IMR-90 (cell line): ENCODE results near the gene MYEOV. TPM values are rescaled to one million over a fixed set of nuclear protein-coding genes. Genes with fewer than 3 reads are reported as not detected.

Source experiments
- ATAC-seq: fragments of 200-7000 bp; cut with Tn5 transposase; 2 replicates; pipeline ENCODE4 v1.9.1; 2020; ENCODE audit warnings: low read depth, mild to moderate bottlenecking, moderate library complexity
- BruUV-seq: library from RNA; stranded (reverse); fragments of 400-500 nt; replicated peaks from 2 replicates; lab custom pipeline; 2021; lab: Mats Ljungman, UMichigan
- CTCF ChIA-PET: fragments of 300-600 bp; formaldehyde crosslinking; extraction: SDS; loops from one replicate; lab custom pipeline; 2021; ENCODE audit warnings: antibody characterized with exemption; lab: Yijun Ruan, JAX
- POLR2A ChIA-PET: fragments of 300-600 bp; sonication (Branson Sonifier 250); formaldehyde crosslinking; loops from one replicate; lab custom pipeline; 2022; ENCODE audit warnings: antibody characterized with exemption; ENCODE audit not compliant: unreplicated experiment; lab: Charles Lee
- DNase-seq: peaks from one replicate; pipeline ENCODE4 v3.0.0; 2013
- H2AFZ ChIP-seq: replicated peaks from 2 replicates; pipeline ENCODE3; 2013; ENCODE audit warnings: low read length, mild to moderate bottlenecking; ENCODE audit not compliant: poor library complexity
- H2AK5ac ChIP-seq: 2 replicates; pipeline ENCODE4 v1.6.1; 2013; ENCODE audit warnings: low read depth, low read length, inconsistent platforms
- H2AK9ac ChIP-seq: replicated peaks from 2 replicates; pipeline ENCODE3; 2013; ENCODE audit warnings: mild to moderate bottlenecking, low read depth, low read length, moderate library complexity; ENCODE audit not compliant: poor library complexity
- H2BK120ac ChIP-seq: 2 replicates; pipeline ENCODE4 v1.6.1; 2013; ENCODE audit warnings: low read depth, low read length, inconsistent platforms
- H2BK15ac ChIP-seq: 3 replicates; pipeline ENCODE4 v1.6.1; 2013; ENCODE audit warnings: low read depth, low read length, inconsistent platforms
- H2BK20ac ChIP-seq: 2 replicates; pipeline ENCODE4 v1.6.1; 2013; ENCODE audit warnings: low read depth, mild to moderate bottlenecking, inconsistent platforms, low read length, moderate library complexity
- H2BK5ac ChIP-seq: 2 replicates; pipeline ENCODE4 v1.6.1; 2013; ENCODE audit warnings: mild to moderate bottlenecking, low read depth, low read length, inconsistent platforms; ENCODE audit not compliant: poor library complexity, severe bottlenecking
- H3K14ac ChIP-seq: replicated peaks from 2 replicates; pipeline ENCODE4 v1.6.1; 2013; ENCODE audit warnings: low read depth, low read length, inconsistent platforms
- H3K18ac ChIP-seq: 2 replicates; pipeline ENCODE4 v1.6.1; 2013; ENCODE audit warnings: low read depth, low read length, control low read depth
- H3K23ac ChIP-seq: 2 replicates; pipeline ENCODE4 v1.6.1; 2013; ENCODE audit warnings: low read depth, low read length, inconsistent platforms
- H3K27ac ChIP-seq: 2 replicates; pipeline ENCODE4 v1.5.1; 2013; ENCODE audit warnings: mild to moderate bottlenecking, control low read depth, low read length; ENCODE audit not compliant: insufficient read depth
- H3K27me3 ChIP-seq: 2 replicates; pipeline ENCODE4 v1.6.1; 2013; ENCODE audit warnings: low read length; ENCODE audit not compliant: control insufficient read depth, insufficient read depth
- H3K36me3 ChIP-seq: 2 replicates; pipeline ENCODE4 v1.6.1; 2013; ENCODE audit warnings: low read length, mixed read lengths; ENCODE audit not compliant: control insufficient read depth, insufficient read depth
- H3K4ac ChIP-seq: 2 replicates; pipeline ENCODE4 v1.6.1; 2013; ENCODE audit warnings: low read depth, low read length, inconsistent platforms
- H3K4me1 ChIP-seq: 2 replicates; pipeline ENCODE4 v1.6.1; 2013; ENCODE audit warnings: low read length, mixed read lengths; ENCODE audit not compliant: control insufficient read depth, insufficient read depth
- H3K4me2 ChIP-seq: 2 replicates; pipeline ENCODE4 v1.6.1; 2013; ENCODE audit warnings: low read depth, mild to moderate bottlenecking, control low read depth, low read length, moderate library complexity
- H3K4me3 ChIP-seq: 2 replicates; pipeline ENCODE4 v1.5.1; 2013; ENCODE audit warnings: low read depth, mild to moderate bottlenecking, control low read depth, low read length, moderate library complexity; ENCODE audit not compliant: insufficient read depth
- H3K56ac ChIP-seq: 2 replicates; pipeline ENCODE4 v1.6.1; 2013; ENCODE audit warnings: low read length, inconsistent platforms; ENCODE audit not compliant: insufficient read depth; ENCODE audit errors: extremely low read depth
- H3K79me1 ChIP-seq, 2 experiments: 2 replicates each; pipeline ENCODE4 v1.6.1; 2013; ENCODE audit warnings: low read length in 2 of 2, inconsistent platforms in 1 of 2, low read depth in 1 of 2
- H3K9ac ChIP-seq: 2 replicates; pipeline ENCODE4 v1.6.1; 2013; ENCODE audit warnings: low read depth, low read length, control low read depth
- H3K9me1 ChIP-seq: 2 replicates; pipeline ENCODE4 v1.6.1; 2013; ENCODE audit warnings: low read length, inconsistent platforms; ENCODE audit not compliant: insufficient read depth
- H3K9me3 ChIP-seq: 2 replicates; pipeline ENCODE4 v1.6.1; 2013; ENCODE audit warnings: low read length; ENCODE audit not compliant: control insufficient read depth, insufficient read depth
- H4K20me1 ChIP-seq: 2 replicates; pipeline ENCODE4 v1.6.1; 2013; ENCODE audit warnings: low read length, inconsistent platforms; ENCODE audit not compliant: insufficient read depth
- H4K5ac ChIP-seq: 2 replicates; pipeline ENCODE4 v1.6.1; 2013; ENCODE audit warnings: mild to moderate bottlenecking, low read depth, low read length, control low read depth
- H4K8ac ChIP-seq, 2 experiments: 2 replicates each; pipeline ENCODE4 v1.6.1; 2013; ENCODE audit warnings: low read depth in 2 of 2, low read length in 2 of 2, control low read depth in 1 of 2, inconsistent platforms in 1 of 2
- H4K91ac ChIP-seq: 2 replicates; pipeline ENCODE4 v1.6.1; 2013; ENCODE audit warnings: low read depth, low read length, inconsistent platforms; ENCODE audit not compliant: insufficient read depth
- BHLHE40 ChIP-seq: fragments of 150-350 bp; IDR thresholded peaks from 2 replicates; pipeline ENCODE4 v1.6.1; 2016; ENCODE audit warnings: mild to moderate bottlenecking, low read depth, low read length
- CEBPB ChIP-seq: IDR thresholded peaks from 2 replicates; pipeline ENCODE4 v1.6.1; 2012; ENCODE audit warnings: low read depth, low read length, improper control_type of control experiment
- CHD1 ChIP-seq: IDR thresholded peaks from 2 replicates; pipeline ENCODE4 v1.6.1; 2012; ENCODE audit warnings: low read depth, low read length, improper control_type of control experiment
- ELK1 ChIP-seq: fragments of 150-350 bp; IDR thresholded peaks from 2 replicates; pipeline ENCODE4 v1.6.1; 2016; ENCODE audit warnings: low read depth, mild to moderate bottlenecking, low read length, moderate library complexity, borderline replicate concordance
- FOS ChIP-seq: fragments of 150-350 bp; IDR thresholded peaks from 2 replicates; pipeline ENCODE4 v1.6.1; 2016; ENCODE audit warnings: low read depth, low read length
- MAFK ChIP-seq: IDR thresholded peaks from 2 replicates; pipeline ENCODE4 v1.6.1; 2012; ENCODE audit warnings: low read depth, low read length, improper control_type of control experiment
- MAZ ChIP-seq: IDR thresholded peaks from 2 replicates; pipeline ENCODE4 v1.6.1; 2012; ENCODE audit warnings: low read depth, mild to moderate bottlenecking, low read length, improper control_type of control experiment, moderate library complexity, borderline replicate concordance
- NFE2L2 ChIP-seq: fragments of 150-350 bp; IDR thresholded peaks from 2 replicates; pipeline ENCODE4 v1.6.1; 2016; ENCODE audit warnings: low read depth, mild to moderate bottlenecking, low read length
- POLR2A ChIP-seq: IDR thresholded peaks from 2 replicates; pipeline ENCODE4 v1.6.1; 2012; ENCODE audit warnings: mild to moderate bottlenecking, low read depth, low read length
- RAD21 ChIP-seq: IDR thresholded peaks from 2 replicates; pipeline ENCODE4 v1.6.1; 2012; ENCODE audit warnings: low read length, improper control_type of control experiment
- RCOR1 ChIP-seq: IDR thresholded peaks from 2 replicates; pipeline ENCODE4 v1.6.1; 2012; ENCODE audit warnings: mild to moderate bottlenecking, low read length, improper control_type of control experiment; ENCODE audit not compliant: insufficient replicate concordance
- RFX5 ChIP-seq: IDR thresholded peaks from 2 replicates; pipeline ENCODE4 v1.8.0; 2012; ENCODE audit warnings: low read depth, mild to moderate bottlenecking, low read length, moderate library complexity
- SMC3 ChIP-seq: fragments of 150-350 bp; IDR thresholded peaks from 2 replicates; pipeline ENCODE4 v1.6.1; 2016; ENCODE audit warnings: low read depth, mild to moderate bottlenecking, antibody characterized with exemption, low read length, moderate library complexity
- USF2 ChIP-seq: fragments of 150-350 bp; IDR thresholded peaks from 2 replicates; pipeline ENCODE4 v1.6.1; 2017; ENCODE audit warnings: mild to moderate bottlenecking, antibody characterized with exemption, low read length, low read depth
- WGBS, 2 experiments: methylation state at CpG; one replicate each; pipeline versions ENCODE4 v1.1.5 to v1.1.7; 2013; ENCODE audit warnings: missing lambda C conversion rate in 2 of 2; ENCODE audit not compliant: insufficient read length in 1 of 2; ENCODE audit errors: extremely low coverage in 2 of 2; 5-methylcytosine and 5-hydroxymethylcytosine counted together
- dilution Hi-C: fragments of 300-500 bp; cut with HindIII; formaldehyde crosslinking; loops from one replicate; pipeline ENCODE4 v1.14.3; 2018; ENCODE audit warnings: low sequenced_read_pairs; ENCODE audit not compliant: unreplicated experiment
- in situ Hi-C: fragments of 300-500 bp; cut with MboI; formaldehyde crosslinking; loops from 3 replicates; pipeline ENCODE4 v1.14.3; 2019; ENCODE audit warnings: low sequenced_read_pairs, inconsistent platforms, mixed read lengths
- intact Hi-C: fragments of 100-400 bp; cut with micrococcal nuclease; formaldehyde crosslinking; loops from 2 replicates; pipeline ENCODE4 v1.10.0; 2022
- polyA plus RNA-seq, 3 experiments: library from polyadenylated mRNA; depleted of rRNA; stranded (reverse); fragments of >200 nt; gene quantifications; 2 replicates each; pipeline ENCODE4 v1.2.3, GENCODE V29; 2012; ENCODE audit warnings: low replicate concordance in 1 of 3
- total RNA-seq: library from RNA; depleted of rRNA; stranded (reverse); fragments of >200 nt; gene quantifications from 2 replicates; pipeline ENCODE4 v1.2.3, GENCODE V29; 2012
- TF ChIP-seq, protein P1 (sequence below): conservative IDR thresholded peaks from 2 replicates; pipeline ENCODE4 v1.5.1; 2012; ENCODE audit warnings: mild to moderate bottlenecking, low read depth, low read length, improper control_type of control experiment

The MYEOV gene
- total and polyA plus RNA-seq, 2 of the 4 experiments (the other 2 are of a cell fraction): 5.8 to 6.8 TPM

DNA sequence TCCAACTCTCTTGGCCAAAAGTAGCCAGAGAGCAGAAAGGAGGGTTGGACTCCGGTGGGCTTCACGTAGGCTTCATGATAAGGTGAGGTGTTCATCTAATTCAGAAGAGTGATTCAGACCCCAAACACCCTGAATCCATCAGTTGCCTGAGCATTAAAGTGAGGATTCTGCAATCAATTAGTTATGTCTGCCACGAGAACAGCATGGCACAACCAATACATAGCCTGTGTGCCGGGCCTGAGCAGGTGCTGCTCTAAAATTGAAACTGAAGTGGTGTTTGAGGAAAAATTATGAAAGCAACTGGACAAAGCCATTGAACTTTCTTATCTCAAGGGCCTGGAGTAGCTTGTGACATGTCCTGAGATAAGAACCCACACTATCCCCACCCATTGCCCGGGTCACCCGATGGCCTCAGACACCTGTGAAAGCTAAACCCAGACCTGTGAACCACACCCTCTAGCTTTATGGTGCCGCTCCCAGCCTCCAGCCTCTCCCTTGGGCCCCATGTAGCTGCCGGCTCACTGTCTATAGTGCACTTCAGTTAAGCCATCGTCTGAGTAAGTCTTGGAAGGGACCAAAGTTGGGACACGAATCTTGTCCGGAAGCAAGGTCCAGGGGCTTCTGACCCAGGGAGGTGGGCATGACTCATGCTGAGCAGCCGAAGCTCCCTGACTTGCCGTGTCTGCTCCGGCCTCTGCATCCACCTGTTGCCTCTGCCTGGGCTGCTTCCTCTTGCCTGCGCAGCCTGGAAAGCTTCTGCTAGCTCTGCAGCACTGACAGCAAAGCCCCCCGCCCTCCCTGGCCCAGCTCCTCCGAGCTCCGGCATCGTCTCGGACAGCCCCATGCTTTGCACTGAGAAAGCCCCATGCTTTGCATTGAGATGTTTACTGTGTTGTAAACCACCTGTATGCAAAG, 5.7 kb upstream of the MYEOV start:
- no peaks in the 10 kb centered on the region for H3K9me3 ChIP-seq
- H2BK15ac ChIP-seq: no peak overlapping the region
- H3K18ac ChIP-seq: no peak overlapping the region
- H3K27me3 ChIP-seq: no peaks in the 10 kb centered on the region
- H3K9ac ChIP-seq: no peak overlapping the region
- H3K4me3 ChIP-seq: no peak overlapping the region
- H2BK120ac ChIP-seq: no peak overlapping the region
- H2AK9ac ChIP-seq: no peak overlapping the region
- DNase-seq (no peak), ATAC-seq (no peak)
- H2BK5ac ChIP-seq: no peak overlapping the region
- no peaks in the 10 kb centered on the region for H3K4me1 ChIP-seq
- H3K14ac ChIP-seq: no peak overlapping the region
- H4K20me1 ChIP-seq: no peaks in the 10 kb centered on the region
- BruUV-seq: no TSS peak
- WGBS, 2 experiments: 93% methylated on average over 5 of the region's 20 CpGs; no CpG with 5 or more reads in 1 of the 2 experiments
- peak overlapping the region; percentile 41 for H2AFZ ChIP-seq
- intact Hi-C loops (loop anchor here (1.0 kb wide), 1 partner anchor 21 kb away; no protein-coding TSS in a partner anchor), dilution Hi-C loops (no loop called here), in situ Hi-C loops (no loop called here)
- no peaks in the 10 kb centered on the region for H3K79me1 ChIP-seq
- H4K5ac ChIP-seq: no peak overlapping the region
- ChIA-PET POLR2A (no interaction called here), CTCF (no interaction called here)
- H4K91ac ChIP-seq: no peak overlapping the region
- H3K56ac ChIP-seq: no peak overlapping the region
- H4K8ac ChIP-seq: no peak overlapping the region
- no peaks in the 10 kb centered on the region for H3K36me3 ChIP-seq
- H3K27ac ChIP-seq: no peak overlapping the region
- no peak overlapping the region for H3K4me2 ChIP-seq
- no peak overlapping the region for H3K23ac ChIP-seq
- no peak overlapping the region for H2AK5ac ChIP-seq
- H3K9me1 ChIP-seq: no peaks in the 10 kb centered on the region; the same call in 1 of the 2 replicates
- no peak overlapping the region for H2BK20ac ChIP-seq
- no peak overlapping the region for H3K4ac ChIP-seq
- TF ChIP-seq NFE2L2: no peak
- TF ChIP-seq USF2: no peak
- TF ChIP-seq MAFK: no peak
- TF ChIP-seq SMC3: no peak
- no peak for TF ChIP-seq MAZ
- no peak for TF ChIP-seq POLR2A
- no peak for TF ChIP-seq BHLHE40
- no peak for TF ChIP-seq ELK1
- no peak for TF ChIP-seq FOS
- TF ChIP-seq, protein P1, sequence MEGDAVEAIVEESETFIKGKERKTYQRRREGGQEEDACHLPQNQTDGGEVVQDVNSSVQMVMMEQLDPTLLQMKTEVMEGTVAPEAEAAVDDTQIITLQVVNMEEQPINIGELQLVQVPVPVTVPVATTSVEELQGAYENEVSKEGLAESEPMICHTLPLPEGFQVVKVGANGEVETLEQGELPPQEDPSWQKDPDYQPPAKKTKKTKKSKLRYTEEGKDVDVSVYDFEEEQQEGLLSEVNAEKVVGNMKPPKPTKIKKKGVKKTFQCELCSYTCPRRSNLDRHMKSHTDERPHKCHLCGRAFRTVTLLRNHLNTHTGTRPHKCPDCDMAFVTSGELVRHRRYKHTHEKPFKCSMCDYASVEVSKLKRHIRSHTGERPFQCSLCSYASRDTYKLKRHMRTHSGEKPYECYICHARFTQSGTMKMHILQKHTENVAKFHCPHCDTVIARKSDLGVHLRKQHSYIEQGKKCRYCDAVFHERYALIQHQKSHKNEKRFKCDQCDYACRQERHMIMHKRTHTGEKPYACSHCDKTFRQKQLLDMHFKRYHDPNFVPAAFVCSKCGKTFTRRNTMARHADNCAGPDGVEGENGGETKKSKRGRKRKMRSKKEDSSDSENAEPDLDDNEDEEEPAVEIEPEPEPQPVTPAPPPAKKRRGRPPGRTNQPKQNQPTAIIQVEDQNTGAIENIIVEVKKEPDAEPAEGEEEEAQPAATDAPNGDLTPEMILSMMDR: no peak
- TF ChIP-seq CHD1: no peak
- TF ChIP-seq CEBPB: no peak
- no peak for TF ChIP-seq RFX5
- TF ChIP-seq RAD21: no peak
- TF ChIP-seq RCOR1: no peak
